Natural killer cell treated with Interleukin-12 subunit alpha and Interleukin-12 subunit beta and Interleukin-15 and Interleukin-18, amount 100 ng/mL, for 72 hours (primary cell): Measurements from ENCODE around the gene RHBDD3. TPM values are rescaled to one million over a fixed set of nuclear protein-coding genes. Genes with fewer than 3 reads are reported as not detected.

Experiments
- ATAC-seq, 2 donors: fragments of 150-1000 bp; cut with Tn5 transposase in 1 of 2; sonication (Bioruptor Pico), chemical (Tn5 transposase) in 1 of 2; 2 replicates each; pipeline ENCODE4 v1.10.0; 2021
- DNase-seq: peaks from one replicate; pipeline ENCODE4 v3.0.0; 2022; ENCODE audit warnings: low spot score
- H3K27ac Mint-ChIP-seq, 2 donors: 1 replicate in 1 of 2; 2 replicates in 1 of 2; pipeline ENCODE4 v1.8.0; 2022; ENCODE audit warnings: mixed read lengths in 2 of 2, mild to moderate bottlenecking in 1 of 2, moderate library complexity in 1 of 2
- H3K27me3 Mint-ChIP-seq, 2 donors: 1 replicate in 1 of 2; 2 replicates in 1 of 2; pipeline ENCODE4 v1.8.0; 2022; ENCODE audit warnings: mixed read lengths in 2 of 2
- H3K36me3 Mint-ChIP-seq: one replicate; pipeline ENCODE4 v1.8.0; 2022; ENCODE audit warnings: mixed read lengths
- H3K4me1 Mint-ChIP-seq, 2 donors: 1 replicate in 1 of 2; 2 replicates in 1 of 2; pipeline ENCODE4 v1.8.0; 2022; ENCODE audit warnings: low read depth in 2 of 2, mixed read lengths in 2 of 2, mild to moderate bottlenecking in 1 of 2
- H3K4me3 Mint-ChIP-seq: one replicate; pipeline ENCODE4 v1.8.0; 2022; ENCODE audit warnings: mixed read lengths
- H3K9me3 Mint-ChIP-seq: 2 replicates; pipeline ENCODE4 v1.8.0; 2022; ENCODE audit warnings: mixed read lengths
- total RNA-seq, 2 donors: library from RNA; stranded (reverse); gene quantifications; one replicate each; pipeline ENCODE4 v1.2.3, GENCODE V29; 2022

RHBDD3 gene
- total RNA-seq, 2 donors from 2014 or later, result 33.6 to 69.0 TPM

DNA sequence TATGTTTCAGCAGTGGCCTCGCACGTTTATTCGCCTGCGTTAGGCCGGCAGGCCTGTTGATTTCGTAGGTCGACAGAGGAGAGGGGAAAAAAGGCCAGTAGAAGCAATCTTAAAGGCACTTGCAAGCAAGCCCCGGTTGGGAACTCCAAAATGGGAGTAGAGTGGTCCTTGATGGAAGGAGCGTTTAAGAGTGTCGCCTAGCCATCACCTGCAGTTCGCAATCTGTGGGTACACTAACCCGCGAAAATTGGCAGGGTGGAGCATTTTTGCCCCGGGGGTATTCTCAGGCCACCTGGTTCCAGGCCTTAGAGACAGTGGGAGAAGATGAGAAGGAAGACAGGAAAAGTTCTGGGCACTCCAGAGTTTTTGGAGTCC, 1.4 kb upstream of the RHBDD3 start:
- no peaks in the 10 kb centered on the region for H3K9me3 Mint-ChIP-seq
- H3K4me1 Mint-ChIP-seq, result peaks cover 55 to 60% of the 10 kb centered on the region in 2 donors
- peak overlapping the region; percentile 98 to 100 for H3K27ac Mint-ChIP-seq
- no peak for ATAC-seq
- peak overlapping the region; percentile 99 for H3K4me3 Mint-ChIP-seq
- H3K36me3 Mint-ChIP-seq, result peaks cover 45% of the 10 kb centered on the region
- no peaks in the 10 kb centered on the region for H3K27me3 Mint-ChIP-seq
- no peak for DNase-seq

DNA sequence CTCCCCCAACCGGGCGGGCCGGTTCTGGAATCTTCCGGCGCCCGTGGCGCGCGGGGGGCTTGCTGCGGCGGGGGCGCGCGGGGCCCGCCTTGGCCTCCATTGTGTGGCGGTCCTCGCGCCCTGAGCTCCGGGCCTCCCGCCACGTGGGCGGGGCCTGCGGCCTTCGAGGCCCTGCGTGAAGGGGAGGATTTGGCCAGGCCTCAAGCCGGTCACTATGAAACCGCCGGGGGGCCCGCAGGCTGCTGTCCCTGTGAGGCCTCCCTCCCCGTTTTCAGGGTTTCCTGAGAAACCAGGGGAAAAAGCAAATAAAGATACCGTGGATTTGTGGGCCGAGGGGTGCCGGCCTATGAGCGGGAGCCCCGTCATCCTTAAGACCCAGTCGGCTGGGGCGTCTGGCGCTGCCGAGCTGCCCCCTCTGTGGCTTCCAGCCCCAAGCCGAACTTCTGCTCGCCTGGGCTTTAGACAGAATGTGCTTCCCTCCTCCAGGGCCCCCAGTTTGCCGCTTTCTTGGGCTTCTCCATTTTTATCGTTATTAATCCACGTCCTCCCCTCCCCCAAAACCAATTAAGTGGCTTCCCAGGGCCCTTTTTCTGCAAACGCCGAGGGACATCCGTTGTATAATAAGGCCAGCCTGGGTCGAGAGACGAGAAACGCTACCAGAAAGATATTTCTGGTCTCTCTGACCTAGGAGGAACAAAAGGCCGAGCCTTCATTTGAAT, 889 bp upstream of the RHBDD3 start:
- peaks cover 41% of the 10 kb centered on the region for H3K36me3 Mint-ChIP-seq
- H3K9me3 Mint-ChIP-seq, result no peaks in the 10 kb centered on the region
- ATAC-seq (peak; percentile 49 to 63), DNase-seq (peak; percentile 74)
- H3K4me3 Mint-ChIP-seq, result peak overlapping the region; percentile 99
- no peaks in the 10 kb centered on the region for H3K27me3 Mint-ChIP-seq
- peaks cover 51 to 58% of the 10 kb centered on the region in 2 donors for H3K4me1 Mint-ChIP-seq
- peak overlapping the region; percentile 98 to 100 for H3K27ac Mint-ChIP-seq

DNA sequence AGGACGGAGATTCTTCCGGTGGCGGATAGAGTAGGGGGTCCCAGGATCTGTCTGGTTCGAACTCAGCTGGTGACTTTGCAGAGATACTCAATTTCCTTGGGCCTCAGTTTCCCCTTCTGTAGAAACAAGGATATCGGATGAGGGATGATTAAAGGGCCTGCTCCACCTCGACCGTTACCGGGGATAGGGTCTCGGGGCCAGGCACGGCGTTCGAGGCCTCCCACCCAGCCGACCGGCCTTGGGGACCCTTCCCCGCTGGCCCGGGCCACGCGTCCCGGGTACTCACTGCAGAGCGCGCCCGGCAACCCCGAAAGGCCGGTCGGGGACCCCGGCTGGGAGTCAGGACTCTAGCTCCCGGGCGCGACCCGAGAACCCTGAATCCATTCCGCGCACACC, 321 bp downstream of the RHBDD3 start:
- Mint-ChIP-seq H3K27me3 (no peaks in the 10 kb centered on the region), H3K4me1 (peaks cover 44 to 48% of the 10 kb centered on the region in 2 donors), H3K4me3 (peak overlapping the region; percentile 99), H3K9me3 (no peaks in the 10 kb centered on the region), H3K36me3 (peaks cover 31% of the 10 kb centered on the region), H3K27ac (peak overlapping the region; percentile 98 to 100)
- DNase-seq, result no peak
- ATAC-seq, result no peak

DNA sequence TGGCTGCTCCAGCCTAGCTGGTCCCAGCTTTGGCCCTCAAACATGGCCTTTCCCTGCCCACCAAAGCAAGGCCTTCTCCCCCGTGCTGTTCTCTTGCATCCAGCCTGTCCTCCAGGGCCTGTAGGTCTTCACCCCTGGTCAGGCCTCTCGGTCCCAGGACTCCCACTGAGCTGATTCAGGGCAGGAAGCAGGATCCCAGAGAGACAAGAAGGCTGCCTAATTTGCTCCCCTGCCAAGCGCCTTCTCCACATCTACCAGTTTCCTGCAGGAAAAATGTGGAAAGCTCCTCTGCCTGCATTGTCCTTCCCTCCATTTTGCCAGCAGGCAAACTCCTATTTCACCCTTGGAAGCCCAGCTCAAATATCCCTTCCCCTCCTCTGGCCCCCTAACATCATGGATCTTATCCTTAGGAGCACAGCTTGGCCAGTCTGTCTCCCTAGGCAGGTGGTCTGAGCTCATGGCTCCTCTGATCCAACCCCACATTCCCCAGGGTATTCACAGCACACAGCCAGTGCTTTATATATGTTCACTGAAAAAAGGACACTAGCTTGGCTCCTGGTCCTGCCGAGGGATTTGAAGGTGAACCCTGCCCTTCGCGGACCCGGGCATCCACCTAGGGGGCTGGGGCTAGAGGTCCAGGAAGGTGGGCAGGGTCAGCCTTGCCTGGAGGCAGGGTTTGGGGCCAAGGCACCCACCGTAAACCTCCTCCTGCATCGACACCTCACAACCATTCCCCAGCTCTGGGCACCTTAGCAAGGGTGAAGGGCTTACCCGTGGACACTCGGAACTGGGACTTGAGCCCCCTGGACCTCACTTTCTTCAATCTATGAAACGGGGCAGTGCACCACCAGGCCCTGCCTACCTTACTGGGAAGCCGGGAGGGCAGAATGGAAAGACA, 968 bp downstream of the RHBDD3 start:
- H3K27ac Mint-ChIP-seq, result peak overlapping the region; percentile 98 to 100
- H3K4me3 Mint-ChIP-seq, result peak overlapping the region; percentile 99
- ATAC-seq (no peak), DNase-seq (no peak)
- H3K27me3 Mint-ChIP-seq, result no peaks in the 10 kb centered on the region
- peaks cover 39 to 42% of the 10 kb centered on the region in 2 donors for H3K4me1 Mint-ChIP-seq
- no peaks in the 10 kb centered on the region for H3K9me3 Mint-ChIP-seq
- peaks cover 25% of the 10 kb centered on the region for H3K36me3 Mint-ChIP-seq

DNA sequence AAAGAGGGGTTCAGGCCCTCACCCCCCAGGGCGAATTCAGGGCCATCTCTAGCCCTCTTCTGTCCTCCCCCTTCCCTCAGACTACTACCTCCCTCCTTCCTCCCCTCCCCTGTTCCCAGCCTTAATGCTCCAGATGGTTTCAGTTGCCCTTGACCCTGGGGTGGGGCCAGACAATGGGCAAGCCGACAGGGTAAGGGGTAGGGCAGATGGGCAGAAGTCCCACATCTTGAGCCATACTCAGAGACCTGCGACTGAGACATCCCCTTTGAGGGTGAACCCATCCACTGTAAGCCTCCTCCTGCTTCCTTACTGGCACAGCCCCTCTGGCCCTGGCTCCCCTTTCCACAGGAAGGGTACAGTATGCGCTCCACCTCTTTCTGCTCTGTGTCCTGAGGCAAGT, 1.9 kb downstream of the RHBDD3 start:
- no peaks in the 10 kb centered on the region for H3K9me3 Mint-ChIP-seq
- H3K4me3 Mint-ChIP-seq, result peak overlapping the region; percentile 99
- peak overlapping the region; percentile 98 to 100 for H3K27ac Mint-ChIP-seq
- ATAC-seq (no peak), DNase-seq (no peak)
- H3K36me3 Mint-ChIP-seq, result peaks cover 20% of the 10 kb centered on the region
- peaks cover 33 to 34% of the 10 kb centered on the region in 2 donors for H3K4me1 Mint-ChIP-seq
- H3K27me3 Mint-ChIP-seq, result no peaks in the 10 kb centered on the region

DNA sequence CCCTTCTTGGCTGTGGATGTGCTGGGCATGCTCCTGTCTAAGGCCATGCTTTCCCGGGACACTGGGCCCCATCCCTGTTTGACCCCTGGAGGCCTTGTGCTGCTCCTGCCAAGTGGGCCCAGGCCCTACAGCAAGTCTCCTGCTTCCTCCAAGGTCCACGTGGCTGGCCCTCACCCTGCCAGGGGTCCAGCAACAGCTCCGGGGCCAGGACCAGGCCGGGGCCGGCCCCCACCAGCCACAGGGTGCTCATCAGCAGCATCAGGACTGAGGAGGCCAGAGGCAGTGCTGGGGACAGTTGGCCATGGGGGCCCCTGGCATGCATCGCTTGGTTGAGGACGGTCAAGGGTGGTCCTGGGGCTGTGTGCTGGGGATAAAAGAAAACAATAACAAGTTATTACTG, 2.5 kb downstream of the RHBDD3 start:
- no peak overlapping the region for H3K27ac Mint-ChIP-seq

DNA sequence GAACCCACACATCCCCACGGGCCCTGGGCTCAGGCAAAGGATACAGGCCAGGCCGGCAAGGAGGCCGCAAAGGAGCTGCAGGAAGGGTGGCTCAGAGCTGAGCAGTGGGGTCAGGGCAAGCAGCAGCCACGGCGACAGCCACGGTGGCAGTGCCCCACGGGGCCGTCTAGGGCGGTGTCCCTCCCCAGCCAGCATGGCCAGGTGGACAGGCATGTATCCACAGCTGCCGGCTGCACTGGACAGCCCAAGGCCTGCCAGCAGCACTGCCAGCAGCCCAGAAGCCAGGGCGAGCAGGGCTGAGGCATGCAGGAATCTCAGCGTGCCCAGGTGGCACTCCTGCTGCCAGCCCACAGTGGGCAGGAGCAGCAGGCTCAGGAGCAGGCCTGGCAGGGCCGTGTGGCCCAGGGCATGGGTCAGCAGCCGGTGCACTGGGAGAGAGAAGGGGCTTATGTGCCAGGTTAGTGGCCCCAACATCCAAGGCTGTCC, 3.9 kb downstream of the RHBDD3 start:
- no peak overlapping the region for H3K4me3 Mint-ChIP-seq
- H3K27me3 Mint-ChIP-seq, result no peaks in the 10 kb centered on the region
- H3K36me3 Mint-ChIP-seq, result peaks cover 8% of the 10 kb centered on the region
- ATAC-seq (no peak), DNase-seq (no peak)
- no peak overlapping the region for H3K27ac Mint-ChIP-seq
- H3K9me3 Mint-ChIP-seq, result no peaks in the 10 kb centered on the region
- peaks cover 15% of the 10 kb centered on the region in 2 donors for H3K4me1 Mint-ChIP-seq

More for the DNA sequence above, 2.5 kb downstream of the RHBDD3 start:
- Mint-ChIP-seq H3K27me3 (no peaks in the 10 kb centered on the region), H3K4me3 (no peak overlapping the region), H3K9me3 (no peaks in the 10 kb centered on the region), H3K4me1 (peaks cover 27% of the 10 kb centered on the region in 2 donors), H3K36me3 (peaks cover 15% of the 10 kb centered on the region)
- ATAC-seq (no peak), DNase-seq (no peak)

DNA sequence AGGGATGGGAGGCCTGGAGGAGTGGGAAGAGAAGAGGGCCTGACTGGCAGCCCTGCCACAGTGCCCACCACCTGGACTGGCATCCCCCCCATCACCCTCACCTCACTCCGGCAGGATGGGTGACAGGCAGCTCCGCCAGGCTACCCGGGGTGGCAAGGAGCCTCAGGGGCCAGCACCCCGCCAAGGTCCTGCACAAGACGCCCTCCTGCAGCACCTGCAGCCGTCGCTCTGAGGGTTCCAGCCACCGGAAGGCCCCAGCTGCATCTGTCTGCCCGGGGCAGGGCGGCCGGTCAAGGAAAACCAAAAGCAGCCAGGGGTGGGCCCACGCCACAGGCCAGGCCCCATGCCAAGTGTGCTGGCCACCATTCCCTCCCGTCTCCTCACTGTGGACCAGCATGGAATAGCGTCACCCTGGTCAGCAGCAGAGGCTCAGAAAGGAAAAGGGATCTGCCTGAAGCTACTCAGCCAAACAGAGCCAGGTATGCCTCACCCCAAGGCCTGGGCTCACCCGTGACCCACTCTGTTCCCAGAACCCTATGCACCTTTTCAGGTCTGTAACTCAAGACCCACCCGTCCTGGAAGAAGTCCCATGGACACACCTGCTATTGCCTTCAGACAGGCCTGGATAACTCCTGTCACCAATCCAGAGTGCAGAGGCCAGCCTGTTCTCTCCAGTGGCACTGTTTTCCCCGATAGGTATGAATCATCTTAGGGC, 7.0 kb downstream of the RHBDD3 start:
- peak in 1 of 2 donors; percentile 7 for ATAC-seq
- no peak for DNase-seq
- H3K27me3 Mint-ChIP-seq, result no peaks in the 10 kb centered on the region

DNA sequence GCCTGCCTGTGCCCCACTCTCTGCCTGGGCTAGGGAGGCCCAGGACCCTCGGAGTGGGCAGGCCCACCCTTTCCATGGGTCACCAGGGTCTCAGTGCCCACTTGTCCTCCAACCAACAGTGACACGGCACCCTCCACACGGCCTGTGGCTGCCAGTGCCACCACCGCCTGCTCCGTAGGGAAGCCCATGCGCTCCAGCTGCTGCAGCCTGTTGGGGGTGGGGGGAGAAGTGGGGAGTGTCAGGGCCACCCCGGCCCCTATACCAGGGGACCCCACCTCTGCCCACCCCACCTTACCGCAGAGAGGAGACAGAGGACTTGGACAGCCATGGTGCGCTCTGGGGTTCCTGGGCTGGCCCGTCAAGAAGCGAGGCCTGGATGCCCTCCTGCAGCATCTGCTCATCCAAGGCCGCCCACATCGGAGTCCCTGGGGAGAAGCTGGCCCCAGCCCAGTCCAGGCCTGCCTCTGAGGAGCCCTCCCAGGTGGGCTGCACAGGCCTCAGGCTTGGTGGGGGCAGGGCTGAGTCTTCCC, 7.7 kb downstream of the RHBDD3 start:
- no peak overlapping the region for H3K27ac Mint-ChIP-seq
- peaks cover 0 to 2% of the 10 kb centered on the region in 2 donors for H3K4me1 Mint-ChIP-seq

More for the DNA sequence above, 7.0 kb downstream of the RHBDD3 start:
- no peak overlapping the region for H3K4me3 Mint-ChIP-seq
- no peaks in the 10 kb centered on the region for H3K36me3 Mint-ChIP-seq
- H3K9me3 Mint-ChIP-seq, result no peaks in the 10 kb centered on the region
- peaks cover 0 to 2% of the 10 kb centered on the region in 2 donors for H3K4me1 Mint-ChIP-seq
- H3K27ac Mint-ChIP-seq, result no peak overlapping the region

DNA sequence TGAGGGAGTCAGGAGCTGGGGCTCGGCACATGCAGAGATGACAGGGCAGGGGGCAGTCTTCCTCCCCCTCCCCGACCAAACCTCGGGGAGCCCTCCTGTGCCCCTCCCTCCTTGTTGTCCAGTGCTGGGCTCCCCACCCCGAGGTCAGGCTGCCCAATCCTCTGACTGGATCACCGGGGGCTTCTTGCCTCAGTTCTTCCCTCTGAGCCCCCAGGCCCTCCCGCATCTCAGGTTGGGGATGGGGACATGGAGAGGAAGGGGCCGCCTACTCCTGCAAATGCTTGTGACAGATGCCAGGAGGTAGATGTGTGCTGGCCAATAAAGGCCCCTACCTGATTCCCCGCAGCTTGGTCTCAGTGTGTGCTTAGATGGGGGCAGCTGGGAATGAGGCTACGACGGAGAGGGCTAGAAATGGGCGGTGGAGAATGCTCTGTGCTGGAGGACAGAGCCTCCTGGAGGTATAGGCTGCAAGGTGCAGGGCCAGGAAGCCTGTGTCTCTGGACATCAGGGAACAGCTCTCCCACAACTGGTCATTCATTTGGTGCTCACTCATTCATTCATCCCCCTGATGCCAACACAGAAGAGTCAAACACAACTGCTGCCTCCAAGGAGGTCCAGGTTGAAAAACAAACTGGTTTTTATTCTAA, 8.4 kb downstream of the RHBDD3 start:
- Mint-ChIP-seq H3K27me3 (no peaks in the 10 kb centered on the region), H3K4me3 (no peak overlapping the region), H3K9me3 (no peaks in the 10 kb centered on the region), H3K36me3 (no peaks in the 10 kb centered on the region), H3K4me1 (peaks cover 0 to 2% of the 10 kb centered on the region in 2 donors), H3K27ac (no peak overlapping the region)
- ATAC-seq (no peak), DNase-seq (no peak)

More for the DNA sequence above, 7.7 kb downstream of the RHBDD3 start:
- ATAC-seq, result peak in 1 of 2 donors; percentile 10
- no peaks in the 10 kb centered on the region for H3K36me3 Mint-ChIP-seq
- no peak for DNase-seq
- H3K9me3 Mint-ChIP-seq, result no peaks in the 10 kb centered on the region
- no peak overlapping the region for H3K4me3 Mint-ChIP-seq
- no peaks in the 10 kb centered on the region for H3K27me3 Mint-ChIP-seq

DNA sequence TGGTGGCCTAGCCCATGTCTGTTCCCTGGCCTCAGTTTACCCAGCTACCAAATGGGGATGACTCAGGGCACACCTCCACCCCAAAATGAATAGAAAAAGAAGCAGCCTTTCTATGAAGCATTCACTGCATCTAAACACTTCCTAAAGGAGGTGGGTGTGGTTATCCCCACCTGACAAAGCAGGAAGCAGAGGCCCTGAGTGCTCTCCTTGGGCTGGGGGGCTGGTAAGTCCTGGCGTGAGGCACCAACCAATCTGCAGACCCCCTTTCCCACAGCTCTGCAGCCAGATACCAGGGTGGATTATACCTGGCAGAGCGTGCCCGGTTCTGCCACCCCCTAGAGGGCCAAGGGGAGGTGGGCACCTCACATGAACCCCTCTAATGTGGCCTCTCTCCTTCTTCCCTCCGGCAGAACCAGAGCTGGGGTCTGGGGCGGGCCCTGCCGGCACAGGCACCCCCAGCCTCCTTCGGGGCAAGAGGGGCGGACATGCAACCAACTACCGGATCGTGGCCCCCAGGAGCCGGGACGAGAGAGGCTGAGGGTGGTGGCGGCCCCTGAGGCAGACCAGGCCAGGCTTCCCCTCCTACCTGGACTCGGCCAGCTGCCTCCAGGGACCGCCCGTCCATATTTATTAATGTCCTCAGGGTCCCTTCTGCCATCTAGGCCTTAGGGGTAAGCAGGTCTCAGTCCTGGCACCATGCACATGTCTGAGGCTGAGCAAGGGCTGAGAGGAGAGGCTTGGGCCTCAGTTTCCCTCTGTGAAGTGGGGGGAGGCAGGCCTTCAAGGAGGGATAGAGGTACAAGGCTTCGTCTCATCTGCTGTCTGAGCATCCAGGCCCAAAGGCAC, 9.2 kb downstream of the RHBDD3 start:
- Mint-ChIP-seq H3K27ac (no peak overlapping the region), H3K4me1 (peaks cover 0 to 2% of the 10 kb centered on the region in 2 donors), H3K36me3 (no peaks in the 10 kb centered on the region), H3K27me3 (no peaks in the 10 kb centered on the region), H3K9me3 (no peaks in the 10 kb centered on the region), H3K4me3 (no peak overlapping the region)
- DNase-seq, result no peak
- no peak for ATAC-seq

DNA sequence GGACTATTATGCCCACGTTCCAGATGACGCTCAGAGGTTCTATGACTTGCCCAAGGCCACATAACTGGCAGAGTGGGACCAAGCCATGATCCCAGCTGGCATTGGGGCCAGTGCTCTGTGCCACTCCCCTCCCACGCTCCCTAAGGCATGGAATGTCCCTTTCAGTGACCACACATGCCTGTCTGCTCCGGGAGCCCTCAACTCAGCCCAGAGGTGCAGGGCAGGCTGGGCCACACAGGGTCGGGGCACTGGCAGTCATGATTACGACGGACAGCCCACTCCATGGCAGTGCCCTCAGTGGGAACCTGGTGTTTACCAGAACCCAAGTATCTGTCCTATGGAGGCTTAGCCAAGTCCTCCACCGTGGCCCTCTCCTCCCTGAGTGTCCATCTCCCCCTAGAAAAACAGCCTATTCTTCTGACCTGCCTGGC, 10.0 kb downstream of the RHBDD3 start:
- no peaks in the 10 kb centered on the region for H3K9me3 Mint-ChIP-seq
- H3K27ac Mint-ChIP-seq, result no peak overlapping the region
- H3K4me1 Mint-ChIP-seq, result peaks cover 0 to 2% of the 10 kb centered on the region in 2 donors
- no peak for DNase-seq
- H3K36me3 Mint-ChIP-seq, result no peaks in the 10 kb centered on the region
- H3K4me3 Mint-ChIP-seq, result no peak overlapping the region
- H3K27me3 Mint-ChIP-seq, result no peaks in the 10 kb centered on the region
- ATAC-seq, result no peak
